ENCODE results near the gene CARD18. TPM values are rescaled to one million over a fixed set of nuclear protein-coding genes. Genes with fewer than 3 reads are reported as not detected.
A peak's percentile ranks its signal among the peaks of the same experiment; 100 is the strongest.

The CARD18 gene
- total and polyA plus RNA-seq, 4 donors, result not detected

DNA sequence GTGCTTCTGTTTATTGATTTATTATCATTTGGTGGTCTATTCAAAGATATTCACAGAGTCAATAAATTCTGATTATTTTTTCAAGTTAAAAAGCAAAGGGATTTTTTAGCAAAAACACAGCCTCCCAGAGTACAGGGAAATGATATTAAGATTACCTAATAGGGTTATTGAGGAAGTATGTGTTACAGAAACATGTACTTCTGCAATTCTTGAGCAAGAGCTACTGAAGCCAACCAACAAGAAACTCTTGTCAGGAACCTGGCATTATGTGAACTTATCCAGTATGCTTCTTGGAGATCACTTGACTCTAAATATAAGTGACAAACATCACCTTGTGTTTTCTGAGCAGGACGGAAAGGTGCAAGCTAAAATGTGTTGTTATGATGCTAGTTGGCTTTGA, 42.0 kb upstream of the CARD18 start:
- Histone ChIP-seq H3K9ac (ENCODE audit: low read depth in 1 of 2, low read length in 2 of 2) (peak overlapping the region in 1 of 2 donors; percentile 9), H3K27me3 (ENCODE audit: control insufficient read depth in 4 of 4, insufficient read depth in 4 of 4, low read length in 3 of 4) (peaks cover 0 to 3% (median 0%) of the 10 kb centered on the region in 4 donors), H3K4me3 (ENCODE audit: low read depth in 1 of 3, low read length in 3 of 3) (no peak overlapping the region), H3K9me3 (ENCODE audit: control insufficient read depth in 4 of 4, low read length in 3 of 4) (no peaks in the 10 kb centered on the region), H3K36me3 (ENCODE audit: control insufficient read depth in 4 of 4, insufficient read depth in 3 of 4, low read depth in 1 of 4, low read length in 3 of 4) (no peaks in the 10 kb centered on the region), H3K27ac (ENCODE audit: low read depth in 1 of 2, low read length in 2 of 2) (no peak overlapping the region), H3K4me1 (ENCODE audit: control insufficient read depth in 4 of 4, insufficient read depth in 4 of 4, low read length in 3 of 4) (no peaks in the 10 kb centered on the region)
- WGBS, result 67% methylated on average over 1 of the region's 1 CpG
- TF ChIP-seq HNF4A (conservative IDR thresholded peaks at IDR 0.05) (no peak), NR2F2 (IDR thresholded peaks at IDR 0.05) (no peak), YY1 (IDR thresholded peaks at IDR 0.05) (no peak), GABPA (IDR thresholded peaks at IDR 0.05 in 1 of 2, conservative IDR thresholded peaks at IDR 0.05 in 1 of 2) (no peak), EGR1 (IDR thresholded peaks at IDR 0.05; ENCODE audit: low read depth in 2 of 2) (no peak), RXRA (IDR thresholded peaks at IDR 0.05) (no peak), FOXA1 (IDR thresholded peaks at IDR 0.05) (no peak), FOXA2 (IDR thresholded peaks at IDR 0.05) (no peak), TAF1 (conservative IDR thresholded peaks at IDR 0.05) (no peak), HNF4G (IDR thresholded peaks at IDR 0.05) (no peak), RAD21 (IDR thresholded peaks at IDR 0.05) (no peak), SP1 (IDR thresholded peaks at IDR 0.05) (no peak), JUND (IDR thresholded peaks at IDR 0.05) (no peak)
- TF ChIP-seq, protein P1, sequence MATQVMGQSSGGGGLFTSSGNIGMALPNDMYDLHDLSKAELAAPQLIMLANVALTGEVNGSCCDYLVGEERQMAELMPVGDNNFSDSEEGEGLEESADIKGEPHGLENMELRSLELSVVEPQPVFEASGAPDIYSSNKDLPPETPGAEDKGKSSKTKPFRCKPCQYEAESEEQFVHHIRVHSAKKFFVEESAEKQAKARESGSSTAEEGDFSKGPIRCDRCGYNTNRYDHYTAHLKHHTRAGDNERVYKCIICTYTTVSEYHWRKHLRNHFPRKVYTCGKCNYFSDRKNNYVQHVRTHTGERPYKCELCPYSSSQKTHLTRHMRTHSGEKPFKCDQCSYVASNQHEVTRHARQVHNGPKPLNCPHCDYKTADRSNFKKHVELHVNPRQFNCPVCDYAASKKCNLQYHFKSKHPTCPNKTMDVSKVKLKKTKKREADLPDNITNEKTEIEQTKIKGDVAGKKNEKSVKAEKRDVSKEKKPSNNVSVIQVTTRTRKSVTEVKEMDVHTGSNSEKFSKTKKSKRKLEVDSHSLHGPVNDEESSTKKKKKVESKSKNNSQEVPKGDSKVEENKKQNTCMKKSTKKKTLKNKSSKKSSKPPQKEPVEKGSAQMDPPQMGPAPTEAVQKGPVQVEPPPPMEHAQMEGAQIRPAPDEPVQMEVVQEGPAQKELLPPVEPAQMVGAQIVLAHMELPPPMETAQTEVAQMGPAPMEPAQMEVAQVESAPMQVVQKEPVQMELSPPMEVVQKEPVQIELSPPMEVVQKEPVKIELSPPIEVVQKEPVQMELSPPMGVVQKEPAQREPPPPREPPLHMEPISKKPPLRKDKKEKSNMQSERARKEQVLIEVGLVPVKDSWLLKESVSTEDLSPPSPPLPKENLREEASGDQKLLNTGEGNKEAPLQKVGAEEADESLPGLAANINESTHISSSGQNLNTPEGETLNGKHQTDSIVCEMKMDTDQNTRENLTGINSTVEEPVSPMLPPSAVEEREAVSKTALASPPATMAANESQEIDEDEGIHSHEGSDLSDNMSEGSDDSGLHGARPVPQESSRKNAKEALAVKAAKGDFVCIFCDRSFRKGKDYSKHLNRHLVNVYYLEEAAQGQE (IDR thresholded peaks at IDR 0.05), result no peak
- TF ChIP-seq, protein P2, sequence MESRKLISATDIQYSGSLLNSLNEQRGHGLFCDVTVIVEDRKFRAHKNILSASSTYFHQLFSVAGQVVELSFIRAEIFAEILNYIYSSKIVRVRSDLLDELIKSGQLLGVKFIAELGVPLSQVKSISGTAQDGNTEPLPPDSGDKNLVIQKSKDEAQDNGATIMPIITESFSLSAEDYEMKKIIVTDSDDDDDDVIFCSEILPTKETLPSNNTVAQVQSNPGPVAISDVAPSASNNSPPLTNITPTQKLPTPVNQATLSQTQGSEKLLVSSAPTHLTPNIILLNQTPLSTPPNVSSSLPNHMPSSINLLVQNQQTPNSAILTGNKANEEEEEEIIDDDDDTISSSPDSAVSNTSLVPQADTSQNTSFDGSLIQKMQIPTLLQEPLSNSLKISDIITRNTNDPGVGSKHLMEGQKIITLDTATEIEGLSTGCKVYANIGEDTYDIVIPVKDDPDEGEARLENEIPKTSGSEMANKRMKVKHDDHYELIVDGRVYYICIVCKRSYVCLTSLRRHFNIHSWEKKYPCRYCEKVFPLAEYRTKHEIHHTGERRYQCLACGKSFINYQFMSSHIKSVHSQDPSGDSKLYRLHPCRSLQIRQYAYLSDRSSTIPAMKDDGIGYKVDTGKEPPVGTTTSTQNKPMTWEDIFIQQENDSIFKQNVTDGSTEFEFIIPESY (IDR thresholded peaks at IDR 0.05), result no peak
- TF ChIP-seq, protein P3, sequence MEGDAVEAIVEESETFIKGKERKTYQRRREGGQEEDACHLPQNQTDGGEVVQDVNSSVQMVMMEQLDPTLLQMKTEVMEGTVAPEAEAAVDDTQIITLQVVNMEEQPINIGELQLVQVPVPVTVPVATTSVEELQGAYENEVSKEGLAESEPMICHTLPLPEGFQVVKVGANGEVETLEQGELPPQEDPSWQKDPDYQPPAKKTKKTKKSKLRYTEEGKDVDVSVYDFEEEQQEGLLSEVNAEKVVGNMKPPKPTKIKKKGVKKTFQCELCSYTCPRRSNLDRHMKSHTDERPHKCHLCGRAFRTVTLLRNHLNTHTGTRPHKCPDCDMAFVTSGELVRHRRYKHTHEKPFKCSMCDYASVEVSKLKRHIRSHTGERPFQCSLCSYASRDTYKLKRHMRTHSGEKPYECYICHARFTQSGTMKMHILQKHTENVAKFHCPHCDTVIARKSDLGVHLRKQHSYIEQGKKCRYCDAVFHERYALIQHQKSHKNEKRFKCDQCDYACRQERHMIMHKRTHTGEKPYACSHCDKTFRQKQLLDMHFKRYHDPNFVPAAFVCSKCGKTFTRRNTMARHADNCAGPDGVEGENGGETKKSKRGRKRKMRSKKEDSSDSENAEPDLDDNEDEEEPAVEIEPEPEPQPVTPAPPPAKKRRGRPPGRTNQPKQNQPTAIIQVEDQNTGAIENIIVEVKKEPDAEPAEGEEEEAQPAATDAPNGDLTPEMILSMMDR (IDR thresholded peaks at IDR 0.05; ENCODE audit: low read depth, low read length, missing input control), result no peak
- TF ChIP-seq, protein P4, sequence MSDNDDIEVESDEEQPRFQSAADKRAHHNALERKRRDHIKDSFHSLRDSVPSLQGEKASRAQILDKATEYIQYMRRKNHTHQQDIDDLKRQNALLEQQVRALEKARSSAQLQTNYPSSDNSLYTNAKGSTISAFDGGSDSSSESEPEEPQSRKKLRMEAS (IDR thresholded peaks at IDR 0.05), result no peak
- TF ChIP-seq, protein P5, sequence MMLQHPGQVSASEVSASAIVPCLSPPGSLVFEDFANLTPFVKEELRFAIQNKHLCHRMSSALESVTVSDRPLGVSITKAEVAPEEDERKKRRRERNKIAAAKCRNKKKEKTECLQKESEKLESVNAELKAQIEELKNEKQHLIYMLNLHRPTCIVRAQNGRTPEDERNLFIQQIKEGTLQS (IDR thresholded peaks at IDR 0.05), result no peak
- DNase-seq (ENCODE audit: low spot score), result no peak
